Stimulated activated CD4-positive, alpha-beta T cell treated with anti-CD3 and anti-CD28 coated beads, Interleukin-12 subunit alpha, Interleukin-12 subunit beta, amount 100 ng/mL, for 24 hours (primary cell): ENCODE measurements around the gene XCL1.
"Not testable (repeated sequence)": the region's sequence is repeated elsewhere in the genome, so short reads cannot be mapped to it uniquely, and the experiment has no call there.

Experiments
- DNase-seq, 2 experiments: peaks; one replicate each; pipeline ENCODE4 v3.0.0-alpha.2; 2020; ENCODE audit warnings: low read depth in 2 of 2

The XCL1 gene

GRCh38 chr1:168576245-168576688 lies at the start of gene XCL1:
TSS of gene XCL1 (plus strand) at chr1:168576605. CDS start at chr1:168576638, 33 bp downstream.
- DNase-seq: not testable (repeated sequence)

GRCh38 chr1:168529518-168529917 lies 46.9 kb upstream of the XCL1 start:
- no peak for DNase-seq

GRCh38 chr1:168531615-168532345 lies 44.6 kb upstream of the XCL1 start:
- no peak for DNase-seq

- DNase-seq: no peak
These were observed 40.9 kb upstream of the XCL1 start for GRCh38 chr1:168535536-168535935.

- DNase-seq: not testable (repeated sequence)
These were observed 35.6 kb upstream of the XCL1 start for GRCh38 chr1:168540798-168541197.

- not testable (repeated sequence) for DNase-seq
These were observed 33.4 kb upstream of the XCL1 start for GRCh38 chr1:168542978-168543377.

GRCh38 chr1:168543840-168544498 lies 32.4 kb upstream of the XCL1 start, which contains the start of gene XCL2:
TSS of gene XCL2 (minus strand) at chr1:168543997. CDS start at chr1:168543964, 33 bp downstream.
- not testable (repeated sequence) for DNase-seq

- not testable (repeated sequence) for DNase-seq
These were observed 30.5 kb upstream of the XCL1 start for GRCh38 chr1:168545678-168546552.

- DNase-seq: not testable (repeated sequence)
These were observed 29.9 kb upstream of the XCL1 start for GRCh38 chr1:168546553-168546895.

- DNase-seq: no peak
These were observed 25.4 kb upstream of the XCL1 start for GRCh38 chr1:168550971-168551370.

- DNase-seq: no peak
These were observed 24.7 kb upstream of the XCL1 start for GRCh38 chr1:168551688-168552087.

GRCh38 chr1:168552961-168553360 lies 23.4 kb upstream of the XCL1 start:
- DNase-seq: no peak

- no peak for DNase-seq
These were observed 22.5 kb upstream of the XCL1 start for GRCh38 chr1:168553680-168554553.

- DNase-seq: no peak
These were observed 21.6 kb upstream of the XCL1 start for GRCh38 chr1:168554603-168555483.

GRCh38 chr1:168555508-168556046 lies 20.8 kb upstream of the XCL1 start:
- DNase-seq: no peak

- no peak for DNase-seq
These were observed 19.8 kb upstream of the XCL1 start for GRCh38 chr1:168556647-168557046.

- DNase-seq: no peak
These were observed 16.0 kb upstream of the XCL1 start for GRCh38 chr1:168560370-168560769.

GRCh38 chr1:168561989-168562388 lies 14.4 kb upstream of the XCL1 start:
- no peak for DNase-seq

GRCh38 chr1:168565825-168566224 lies 10.6 kb upstream of the XCL1 start:
- DNase-seq: no peak

- DNase-seq: no peak
These were observed 9.4 kb upstream of the XCL1 start for GRCh38 chr1:168567007-168567406.
